Transverse colon (tissue), 4 donors: ENCODE data around the gene PIWIL4. TPM values are rescaled to one million over a fixed set of nuclear protein-coding genes. Genes with fewer than 3 reads are reported as not detected.

ENCODE experiments used
- DNase-seq: peaks from one replicate; pipeline ENCODE4 v3.0.0-alpha.2; 2019
- H3K27ac ChIP-seq, 4 donors: fragments of 200-600 bp; sonication (generic); 2 replicates each; pipeline ENCODE4 v1.5.1; 2016 to 2018; ENCODE audit warnings: inconsistent platforms in 4 of 4
- H3K27me3 ChIP-seq: fragments of 200-600 bp; sonication (generic); 2 replicates; pipeline ENCODE4 v1.5.1; 2017; ENCODE audit warnings: inconsistent platforms
- H3K36me3 ChIP-seq, 4 donors: fragments of 200-600 bp; sonication (generic); 2 replicates each; pipeline ENCODE4 v1.5.1; 2017 to 2019; ENCODE audit warnings: inconsistent platforms in 4 of 4
- H3K4me1 ChIP-seq, 4 donors: fragments of 200-600 bp; sonication (generic); 2 replicates each; pipeline ENCODE4 v1.5.1; 2017 to 2020; ENCODE audit warnings: inconsistent platforms in 4 of 4
- H3K4me3 ChIP-seq, 4 donors: fragments of 200-600 bp; sonication (generic); 1 replicate in 1 of 4; 2 replicates in 3 of 4; pipeline versions ENCODE4 v1.5.1 to v1.6.1; 2017 to 2019; ENCODE audit warnings: inconsistent platforms in 4 of 4
- H3K9me3 ChIP-seq, 2 donors: fragments of 200-600 bp; sonication (generic); 2 replicates each; pipeline ENCODE4 v1.5.1; 2017 to 2019; ENCODE audit warnings: inconsistent platforms in 2 of 2
- CTCF ChIP-seq, 5 experiments: fragments of 200-600 bp in 3 of 5; fragments of 450-650 bp in 2 of 5; sonication (generic) in 3 of 5; IDR thresholded peaks; 1 replicate in 2 of 5; 2 replicates in 3 of 5; pipeline ENCODE4 v1.5.1; 2016 to 2017; ENCODE audit warnings: antibody characterized with exemption in 5 of 5, inconsistent platforms in 3 of 5, mild to moderate bottlenecking in 2 of 5, moderate library complexity in 1 of 5
- EP300 ChIP-seq: sonication (generic); formaldehyde crosslinking; IDR thresholded peaks from one replicate; pipeline ENCODE4 v1.6.1; 2017; ENCODE audit warnings: antibody characterized with exemption, low read depth
- POLR2A ChIP-seq: fragments of 450-650 bp; IDR thresholded peaks from one replicate; pipeline ENCODE4 v1.6.1; 2016; ENCODE audit warnings: antibody characterized with exemption, mild to moderate bottlenecking, moderate library complexity
- POLR2AphosphoS5 ChIP-seq, 3 donors: sonication (generic); formaldehyde crosslinking; IDR thresholded peaks; one replicate each; pipeline ENCODE4 v1.6.1; 2016; ENCODE audit warnings: antibody characterized with exemption in 3 of 3
- WGBS, 2 donors: methylation state at CpG; one replicate each; pipeline ENCODE4 v1.1.5; 2018; ENCODE audit warnings: low coverage in 1 of 2; 5-methylcytosine and 5-hydroxymethylcytosine counted together
- in situ Hi-C, 4 donors: fragments of 200-750 bp; cut with MboI; loops; one replicate each; pipeline versions ENCODE4 v1.15.0 to v1.15.1; 2017; ENCODE audit warnings: low sequenced_read_pairs in 3 of 4, low pct_ligation_motif_present in 1 of 4, low pct_unique_long_range_greater_than_20kb in 1 of 4
- intact Hi-C: fragments of 100-400 bp; cut with DNase I; formaldehyde crosslinking; loops from one replicate; pipeline ENCODE4 v1.15.1; 2023; ENCODE audit warnings: low total_unique reads
- total RNA-seq, 4 donors: library from RNA; depleted of rRNA; stranded (reverse); fragments of >200 nt; gene quantifications; one replicate each; pipeline ENCODE4 v1.1.0, GENCODE V29; 2016

PIWIL4 gene
- total RNA-seq, 4 donors from 2014 or later, result 6.7 to 17.9 (median 8.9) TPM

- Histone ChIP-seq H3K36me3 (no peaks in the 10 kb centered on the region), H3K9me3 (no peaks in the 10 kb centered on the region), H3K27me3 (no peaks in the 10 kb centered on the region), H3K4me3 (no peak overlapping the region), H3K27ac (no peak overlapping the region), H3K4me1 (no peaks in the 10 kb centered on the region)
- WGBS, 2 donors, result 68 to 72% methylated on average over 4 of the region's 4 CpGs
- no peak for TF ChIP-seq POLR2AphosphoS5 (IDR thresholded peaks at IDR 0.05)
- TF ChIP-seq EP300, result no peak
- no peak for TF ChIP-seq POLR2A
- TF ChIP-seq CTCF (IDR thresholded peaks at IDR 0.05), result no peak
- intact Hi-C loops, result no loop called here
- no peak for DNase-seq
- in situ Hi-C loops, result no loop called here
Measured at GRCh38 chr11:94583213-94583865, 16.2 kb downstream of the PIWIL4 start.

- 62 to 85% methylated on average over 2 to 3 of the region's 3 CpGs for WGBS, 2 donors
- Histone ChIP-seq H3K27ac (no peak overlapping the region), H3K4me3 (no peak overlapping the region), H3K9me3 (no peaks in the 10 kb centered on the region), H3K4me1 (no peaks in the 10 kb centered on the region), H3K27me3 (no peaks in the 10 kb centered on the region), H3K36me3 (peaks cover 0 to 1% (median 0%) of the 10 kb centered on the region in 4 donors)
- in situ Hi-C loops, result no loop called here
- intact Hi-C loops, result no loop called here
- DNase-seq, result no peak
- no peak for TF ChIP-seq CTCF (IDR thresholded peaks at IDR 0.05)
- no peak for TF ChIP-seq POLR2AphosphoS5 (IDR thresholded peaks at IDR 0.05)
- no peak for TF ChIP-seq POLR2A
- TF ChIP-seq EP300, result no peak
Measured at GRCh38 chr11:94583866-94584500, 16.8 kb downstream of the PIWIL4 start.

GRCh38 chr11:94584978-94585377, 17.8 kb downstream of the PIWIL4 start:
- WGBS, 2 donors, result 95 to 100% methylated on average over 4 to 5 of the region's 5 CpGs
- no peaks in the 10 kb centered on the region for H3K27me3 ChIP-seq
- peaks cover 0 to 8% (median 2%) of the 10 kb centered on the region in 4 donors for H3K36me3 ChIP-seq
- no peak overlapping the region for H3K27ac ChIP-seq
- H3K4me1 ChIP-seq, result no peaks in the 10 kb centered on the region
- DNase-seq, result no peak
- TF ChIP-seq CTCF (IDR thresholded peaks at IDR 0.05) (no peak), POLR2A (no peak)
- H3K4me3 ChIP-seq, result no peak overlapping the region
- in situ Hi-C loops, result no loop called here
- intact Hi-C loops, result no loop called here
- no peaks in the 10 kb centered on the region for H3K9me3 ChIP-seq

- 78 to 90% methylated on average over 3 of the region's 3 CpGs for WGBS, 2 donors
- no peak for DNase-seq
- Histone ChIP-seq H3K27ac (no peak overlapping the region), H3K27me3 (no peaks in the 10 kb centered on the region), H3K9me3 (no peaks in the 10 kb centered on the region), H3K36me3 (peaks cover 0 to 9% (median 4%) of the 10 kb centered on the region in 4 donors), H3K4me3 (no peak overlapping the region), H3K4me1 (no peaks in the 10 kb centered on the region)
- in situ Hi-C loops (no loop called here), intact Hi-C loops (no loop called here)
- TF ChIP-seq CTCF (IDR thresholded peaks at IDR 0.05) (no peak), POLR2AphosphoS5 (IDR thresholded peaks at IDR 0.05) (no peak), POLR2A (no peak), EP300 (no peak)
Measured at GRCh38 chr11:94585399-94585798, 18.2 kb downstream of the PIWIL4 start.
